Glomerular visceral epithelial cell (primary cell): ENCODE data around the gene SLAMF1.

ENCODE experiments used
- DNase-seq: peaks from one replicate; pipeline ENCODE4 v3.0.0-alpha.2; 2016; ENCODE audit errors: extremely low spot score

Gene SLAMF1

DNA sequence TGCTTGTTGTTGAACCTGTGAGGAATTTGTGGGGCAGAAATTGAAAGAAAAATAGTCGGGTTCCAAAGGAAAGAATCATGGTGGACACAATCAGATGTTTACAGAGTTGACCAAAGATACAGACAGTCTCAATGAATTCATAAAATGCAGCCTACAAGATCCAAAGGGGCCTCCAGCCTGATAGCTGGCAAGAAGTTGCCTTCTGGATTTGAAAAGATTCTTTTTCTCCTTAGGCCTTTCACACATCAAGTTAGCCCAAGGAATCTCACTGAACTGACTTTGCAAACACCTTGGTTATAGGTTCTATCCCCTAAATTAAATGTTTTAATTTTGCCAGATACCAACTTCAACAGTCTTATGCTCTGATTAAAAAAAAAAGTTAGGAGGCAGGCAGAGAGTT is 21.5 kb downstream of the SLAMF1 start:
- DNase-seq, result no peak

DNA sequence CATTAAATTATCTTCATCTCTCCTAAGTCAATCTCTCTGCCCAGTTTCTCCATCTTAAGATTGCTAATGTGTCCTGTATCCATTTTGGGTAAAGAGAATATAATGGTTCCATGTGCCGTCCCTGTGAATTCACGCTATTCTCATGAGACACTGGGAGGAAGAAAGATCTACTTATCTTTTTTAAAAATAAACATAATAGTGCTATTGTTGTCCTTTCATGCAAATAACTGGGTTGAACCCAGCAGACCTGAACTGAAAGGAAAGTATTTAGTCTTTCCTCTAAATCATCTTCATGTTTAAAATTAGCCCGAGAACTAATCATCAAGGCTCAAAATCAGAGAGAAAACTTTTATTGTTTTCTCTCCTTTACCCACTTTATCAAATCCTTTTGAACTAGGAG is 22.4 kb downstream of the SLAMF1 start:
- DNase-seq, result no peak

DNA sequence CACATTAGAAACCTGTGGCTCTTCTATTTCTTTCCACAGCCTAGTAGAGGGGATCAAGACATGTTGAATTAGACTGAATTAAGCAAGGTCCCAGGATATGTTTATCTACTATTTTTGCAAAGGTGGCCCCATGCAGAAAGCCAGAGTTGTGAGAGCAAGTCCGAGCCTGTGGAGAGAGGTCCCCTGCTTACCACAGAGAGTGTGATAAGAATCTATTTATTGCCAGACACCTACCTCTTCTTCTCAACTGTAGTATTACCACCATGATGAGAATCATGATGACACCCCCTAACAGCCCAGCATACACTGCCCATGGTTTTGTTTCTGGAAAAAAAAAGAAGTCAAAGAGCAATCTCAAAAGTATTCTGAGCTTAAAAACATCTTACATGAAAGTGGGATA is 23.0 kb downstream of the SLAMF1 start:
- DNase-seq, result no peak

DNA sequence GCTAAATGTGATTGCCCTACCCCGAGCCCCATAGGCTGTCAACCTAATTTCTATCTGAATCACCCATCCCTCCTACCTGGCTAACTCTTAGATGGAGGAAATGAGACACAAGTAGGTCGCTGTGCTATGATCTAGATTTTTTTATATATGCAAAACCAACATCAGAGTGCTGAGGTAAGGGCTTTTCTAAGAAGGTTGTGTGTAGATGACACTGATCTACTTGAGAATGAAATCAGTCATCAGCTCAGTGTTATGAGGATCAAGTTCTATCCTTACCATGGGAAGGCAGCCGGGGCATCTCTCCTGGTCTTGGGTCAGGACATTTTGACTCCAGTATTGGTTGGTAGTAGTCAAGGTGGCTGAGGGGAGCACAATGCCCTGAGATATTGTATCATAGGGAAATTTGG is 23.6 kb downstream of the SLAMF1 start:
- no peak for DNase-seq

DNA sequence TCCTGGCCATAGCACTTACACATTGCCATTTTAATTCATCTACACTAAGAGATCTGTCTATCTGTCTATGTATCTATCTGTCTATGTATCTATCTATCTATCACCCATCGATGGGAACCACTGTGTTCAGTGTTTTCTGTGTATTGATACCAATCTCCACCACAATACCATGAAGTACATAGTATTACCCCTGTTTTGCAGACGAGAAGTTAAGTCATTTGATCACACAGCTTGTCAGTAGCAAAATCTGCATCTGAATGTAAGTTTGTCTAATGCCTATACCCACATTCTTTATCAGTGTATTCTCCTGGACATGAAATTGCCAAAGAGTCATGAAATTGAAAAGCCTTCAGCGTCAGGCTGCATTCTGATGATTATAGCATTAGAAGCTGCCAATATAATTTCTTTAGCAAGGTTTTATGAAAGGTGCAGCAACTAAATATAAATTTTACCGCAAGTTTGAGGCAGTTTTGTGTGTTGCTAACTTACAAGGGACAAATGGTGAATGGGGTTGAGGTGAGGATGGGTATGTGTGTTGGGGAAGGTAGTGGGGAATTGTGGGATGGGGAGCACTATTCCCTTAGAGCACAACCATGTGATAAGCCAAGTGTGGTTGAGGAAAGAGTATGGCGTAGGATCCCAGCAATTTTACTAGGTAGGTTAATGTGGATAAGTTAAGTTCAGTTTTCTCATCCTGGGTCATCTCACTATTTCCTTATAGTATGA is 24.2 kb downstream of the SLAMF1 start:
- DNase-seq, result no peak

DNA sequence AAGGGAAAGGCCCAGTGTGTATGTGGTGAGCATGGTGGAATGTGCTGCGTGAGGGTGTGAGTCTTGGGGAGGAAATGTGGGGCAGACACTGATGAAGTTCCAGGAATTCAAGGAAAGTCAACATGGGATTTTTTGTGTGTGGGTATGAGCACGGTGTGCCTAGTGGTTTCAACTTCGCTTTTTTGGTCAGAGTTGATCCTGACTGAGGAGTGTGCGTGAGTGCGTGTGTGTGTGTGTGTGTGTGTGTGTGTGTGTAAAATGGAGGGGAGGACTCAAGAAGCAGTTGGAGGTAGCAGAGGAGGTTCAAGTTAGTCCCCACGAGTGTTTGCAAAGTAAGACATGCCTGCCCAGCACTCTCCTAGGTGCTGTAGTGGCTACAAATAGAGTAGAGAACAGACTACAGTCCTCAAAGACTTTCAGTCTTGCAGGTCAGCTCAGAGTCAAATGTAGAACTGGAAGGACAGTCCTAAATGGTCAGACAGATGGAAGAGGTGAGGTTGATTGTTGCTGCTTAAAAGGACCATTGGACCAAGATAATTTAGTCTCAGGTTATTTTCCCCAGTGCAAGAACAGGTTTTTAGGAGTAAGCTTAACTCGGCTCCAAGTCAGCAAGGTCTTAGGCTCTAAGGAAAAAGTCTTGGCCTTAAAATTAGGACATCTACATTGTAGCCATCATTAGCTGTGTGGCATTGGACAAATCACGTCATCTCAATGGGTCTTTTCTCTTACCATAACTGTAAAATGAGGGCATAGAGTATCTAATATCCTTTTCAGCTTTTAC is 25.0 kb downstream of the SLAMF1 start:
- no peak for DNase-seq

DNA sequence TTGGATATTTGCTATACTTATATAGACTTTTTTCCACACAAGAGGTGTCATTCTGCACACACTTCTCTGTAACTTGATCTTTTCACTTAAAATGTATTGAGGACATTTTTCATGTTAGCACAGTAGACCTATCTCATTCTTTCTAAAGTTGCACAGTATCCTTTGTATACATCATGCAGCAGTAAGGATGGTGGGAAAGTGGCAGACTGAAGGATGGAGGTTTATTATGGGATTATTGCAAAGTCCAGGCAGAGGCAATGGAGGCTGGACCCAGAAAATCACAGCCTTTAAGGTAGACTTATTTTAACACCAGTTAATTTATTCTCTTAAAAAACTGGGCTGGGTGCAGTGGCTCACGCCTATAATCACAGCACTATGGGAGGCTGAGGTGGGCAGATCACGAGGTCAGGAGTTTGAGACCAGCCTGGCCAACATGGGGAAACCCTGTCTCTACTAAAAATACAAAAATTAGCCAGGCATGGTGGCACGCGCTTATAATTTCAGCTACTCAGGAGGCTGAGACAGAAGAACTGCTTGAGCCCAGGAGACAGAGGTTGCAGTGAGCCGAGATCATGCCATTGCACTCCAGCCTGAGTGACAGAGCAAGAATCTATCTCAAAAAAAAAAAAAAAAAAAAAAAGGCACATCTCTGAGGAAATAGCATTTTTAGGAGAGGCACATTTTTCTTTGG is 25.8 kb downstream of the SLAMF1 start:
- DNase-seq, result no peak

DNA sequence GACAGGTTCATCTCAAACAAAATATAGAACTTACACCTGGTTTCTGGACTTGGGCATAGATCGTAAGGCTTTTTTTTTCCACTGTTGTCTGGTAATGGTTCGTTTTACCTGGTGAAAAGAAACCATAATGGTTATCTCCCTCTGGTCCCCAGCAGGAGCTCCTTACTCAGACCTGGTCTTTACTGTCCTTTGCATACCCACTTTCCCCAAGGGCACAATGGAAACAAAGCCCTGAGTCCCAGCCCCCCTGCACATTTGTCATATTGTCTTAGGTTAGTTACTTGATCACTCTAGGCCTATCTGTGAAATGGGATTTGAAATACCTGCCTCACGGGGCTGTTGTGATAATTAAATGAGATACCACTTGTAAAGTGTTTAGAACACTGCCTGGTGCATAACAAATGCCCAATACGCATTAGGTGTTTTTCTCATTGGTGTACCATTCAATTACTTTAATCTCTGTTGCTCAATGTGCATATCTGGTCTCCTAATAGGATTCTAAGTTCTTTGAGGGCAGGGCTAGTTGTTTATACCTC is 27.0 kb downstream of the SLAMF1 start:
- DNase-seq, result no peak

DNA sequence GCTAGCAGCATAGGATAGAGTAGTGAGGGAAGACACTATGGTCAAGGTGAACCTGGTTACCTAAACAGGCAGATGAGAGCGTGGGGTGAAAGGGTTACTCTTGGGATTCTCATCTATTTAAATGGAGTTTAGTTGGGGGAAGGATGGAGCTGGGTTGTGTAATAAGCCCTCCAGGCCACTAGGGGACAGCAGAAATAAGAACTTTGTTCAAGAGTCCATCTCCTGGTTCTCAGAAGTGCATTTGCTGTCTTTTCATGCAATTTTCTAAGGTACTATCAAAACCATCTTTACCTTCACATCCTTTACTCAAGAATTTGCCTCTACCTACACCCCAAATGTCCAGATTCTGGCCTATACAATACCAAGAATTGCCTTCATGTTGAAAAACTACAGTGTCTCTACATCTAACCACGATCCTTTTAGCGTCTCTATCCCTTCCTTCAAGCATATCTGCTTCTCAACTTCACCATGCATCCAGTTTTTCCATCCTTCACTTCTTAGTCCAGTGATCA is 28.0 kb downstream of the SLAMF1 start:
- peak; percentile 11 for DNase-seq

DNA sequence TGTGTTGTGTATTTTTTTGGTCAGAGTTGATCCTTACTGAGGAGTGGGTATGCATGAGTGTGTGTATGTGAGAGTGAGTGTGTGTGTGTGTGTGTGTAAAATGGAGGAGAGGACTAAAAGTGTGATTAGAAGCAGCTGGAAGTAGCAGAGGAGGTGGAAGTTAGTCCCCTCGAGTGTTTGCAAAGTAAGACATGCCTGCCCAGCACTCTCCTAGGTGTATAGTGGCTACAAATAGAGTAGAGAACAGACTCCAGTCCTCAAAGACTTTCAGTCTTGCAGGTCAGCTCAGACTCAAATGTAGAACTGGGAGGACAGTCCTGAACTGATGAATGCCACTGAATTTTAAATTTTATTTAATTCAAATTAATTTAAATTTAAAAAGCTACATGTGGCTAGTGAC is 28.5 kb downstream of the SLAMF1 start:
- DNase-seq, result no peak

DNA sequence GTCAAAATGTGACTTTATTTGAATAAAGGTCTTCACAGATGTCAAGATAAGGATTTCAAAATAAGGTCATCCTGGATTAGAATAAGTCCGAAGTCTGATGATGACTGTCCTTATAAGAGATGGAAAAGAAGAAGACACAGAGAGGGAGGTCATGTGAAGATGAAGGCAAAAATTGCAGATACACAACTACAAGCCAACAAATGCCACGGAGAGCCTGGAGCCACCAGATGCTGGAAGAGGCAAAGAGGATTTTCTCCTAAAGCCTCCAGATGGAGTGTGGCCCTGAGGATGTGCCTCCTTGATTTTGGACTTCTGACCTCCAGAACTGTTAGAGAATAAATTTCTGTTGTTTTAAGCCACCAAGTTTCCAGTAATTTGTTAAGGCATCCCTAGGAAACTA is 31.2 kb downstream of the SLAMF1 start:
- DNase-seq, result no peak

DNA sequence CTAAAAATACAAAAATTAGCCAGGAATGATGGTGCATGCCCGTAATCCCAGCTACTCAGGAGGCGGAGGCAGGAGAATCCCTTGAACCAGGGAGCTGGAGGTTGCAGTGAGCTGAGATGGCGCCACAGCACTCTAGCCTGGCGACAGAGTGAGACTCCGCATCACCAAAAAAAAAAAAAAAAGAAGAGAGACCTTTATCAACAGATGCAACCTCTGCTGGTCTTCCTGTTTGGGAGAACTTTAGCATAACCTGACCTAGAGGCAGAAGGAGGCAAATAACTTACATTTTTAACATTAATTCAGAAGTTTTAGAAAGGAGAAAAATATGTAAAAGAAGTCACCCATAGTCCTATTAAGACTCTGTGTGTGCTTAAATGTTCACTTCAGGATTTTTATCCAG is 32.4 kb downstream of the SLAMF1 start:
- no peak for DNase-seq

DNA sequence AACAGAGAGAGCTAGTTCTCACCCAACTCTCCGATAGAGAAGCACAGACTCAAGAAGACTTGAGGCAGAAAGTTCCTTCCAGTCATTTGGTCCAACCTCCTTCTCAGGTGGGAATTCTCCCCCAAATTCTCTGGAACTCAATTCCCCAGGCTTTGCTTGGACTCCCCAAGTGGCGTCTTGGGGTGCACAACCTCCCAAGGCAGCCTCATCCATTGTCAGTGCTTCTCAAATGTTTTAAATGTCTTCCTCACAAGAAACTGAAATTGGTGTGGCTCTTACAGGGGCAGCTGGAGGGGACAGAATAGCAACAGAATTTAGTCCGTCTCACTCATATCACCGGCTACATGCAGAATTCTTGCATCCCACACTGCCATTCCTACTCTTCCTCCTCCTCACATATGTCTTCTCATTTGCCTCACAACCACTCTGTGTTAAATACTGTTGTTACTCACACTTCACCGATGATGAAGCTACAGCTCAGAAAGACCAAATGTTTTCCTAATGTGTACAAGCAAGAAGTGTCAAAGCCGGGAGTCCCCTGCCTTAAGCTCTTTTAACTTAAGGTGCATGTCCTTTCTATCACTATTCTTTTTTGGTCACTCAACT is 34.1 kb downstream of the SLAMF1 start:
- no peak for DNase-seq

DNA sequence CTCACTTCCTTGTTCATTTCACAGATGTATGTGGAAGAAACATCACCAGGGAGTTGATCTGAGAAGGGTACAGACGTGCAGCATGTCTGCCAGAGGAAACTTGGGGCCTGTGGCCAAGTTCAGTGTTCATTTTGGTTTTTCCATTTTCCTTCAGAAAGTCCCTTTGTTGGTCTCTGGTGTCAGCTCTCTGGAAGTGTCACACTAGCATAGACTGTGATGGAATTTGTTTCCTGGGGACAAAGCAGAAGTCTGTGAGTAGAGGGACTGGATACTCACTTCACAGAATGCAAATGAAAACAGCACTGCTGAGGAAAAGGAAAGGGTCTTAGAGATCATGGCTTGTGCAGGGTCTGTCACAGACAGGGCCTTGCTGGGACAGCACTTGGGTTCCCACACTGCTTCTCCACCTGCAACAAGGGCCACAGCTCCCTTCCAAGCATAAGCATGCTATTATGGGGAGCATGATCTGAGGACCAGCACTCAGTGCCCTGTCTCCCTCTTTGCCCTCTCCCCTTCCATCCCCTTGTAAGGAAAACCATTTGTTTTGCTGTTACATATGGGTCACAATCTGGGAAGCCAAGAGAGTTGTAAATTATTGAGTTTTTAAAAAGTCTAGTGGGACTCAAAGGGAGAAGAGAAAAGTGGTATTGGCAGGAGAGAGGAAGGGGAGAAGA is 36.1 kb downstream of the SLAMF1 start:
- no peak for DNase-seq

DNA sequence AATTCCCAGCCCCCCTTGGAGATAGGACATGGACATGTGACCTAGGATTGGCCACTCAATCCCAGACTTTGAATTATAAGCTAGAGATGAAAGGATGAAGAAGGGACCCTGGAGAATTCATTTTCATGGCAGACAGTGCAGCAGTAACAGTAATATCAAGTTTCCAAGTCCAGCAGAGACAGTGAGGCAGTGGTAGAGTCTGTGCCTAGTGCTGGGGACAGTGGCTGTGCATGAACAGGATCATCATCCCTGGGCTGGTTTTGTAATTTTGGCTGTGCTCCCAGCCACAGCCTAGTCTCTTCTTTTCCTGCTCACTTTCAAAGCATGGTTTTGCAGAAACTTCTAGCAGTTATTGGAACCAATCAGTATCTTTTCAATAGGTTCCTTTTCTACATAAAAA is 37.9 kb downstream of the SLAMF1 start:
- no peak for DNase-seq

DNA sequence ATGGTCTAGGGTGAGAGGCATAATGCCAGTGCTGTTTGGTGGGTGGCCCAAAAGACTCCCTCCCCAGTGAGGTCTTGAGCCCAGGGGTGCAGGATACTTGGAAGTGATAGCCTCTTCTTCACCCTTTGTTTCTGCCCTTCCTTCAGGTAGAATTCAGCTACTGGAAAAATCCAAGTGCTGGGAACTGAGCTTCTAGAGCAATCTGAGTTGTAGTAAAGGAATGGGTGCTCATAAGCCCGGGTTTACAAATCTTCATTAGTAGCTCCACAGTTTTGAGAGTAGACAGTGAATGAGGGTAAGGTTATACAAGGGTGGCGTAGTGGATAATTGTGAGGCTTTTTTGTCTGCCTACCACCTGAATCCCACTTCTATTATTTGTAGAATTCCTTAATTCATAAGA is 38.3 kb downstream of the SLAMF1 start:
- DNase-seq, result no peak

DNA sequence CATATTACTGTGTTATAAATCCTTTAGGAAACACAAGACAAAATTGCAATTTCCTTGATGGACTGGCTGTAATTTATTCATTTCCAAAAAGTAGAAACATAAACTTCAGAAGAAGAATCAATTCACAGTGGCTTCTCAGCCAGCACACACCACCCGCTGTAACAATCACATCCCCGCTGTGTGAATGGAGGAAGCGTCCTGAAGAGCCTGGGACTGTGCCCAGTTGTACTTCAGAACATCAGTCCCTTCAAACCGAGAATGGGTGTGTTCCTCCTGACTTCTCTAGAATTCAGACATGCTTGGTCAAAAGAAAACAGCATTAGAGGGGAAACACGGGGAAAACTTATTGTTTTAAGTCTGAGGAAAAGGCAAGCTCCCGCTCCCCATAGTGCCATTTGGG is 38.8 kb downstream of the SLAMF1 start:
- DNase-seq, result no peak

DNA sequence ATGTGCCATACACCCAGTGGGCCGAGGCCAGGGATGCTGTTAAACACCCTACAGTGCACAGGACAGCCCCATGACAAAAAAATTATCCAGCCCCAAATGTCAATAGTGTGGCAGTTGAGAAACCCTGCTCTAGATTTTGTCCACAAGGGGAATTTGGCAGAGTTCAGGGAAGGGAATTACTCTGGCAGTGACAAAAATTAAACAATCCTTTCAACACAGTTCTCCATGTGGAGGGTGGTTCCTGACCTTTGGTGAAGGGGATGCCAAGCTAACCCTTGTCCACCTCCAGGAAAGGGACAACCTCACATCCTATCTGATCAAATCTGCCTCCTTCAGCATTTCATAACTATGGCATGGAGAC is 39.2 kb downstream of the SLAMF1 start:
- DNase-seq, result no peak

DNA sequence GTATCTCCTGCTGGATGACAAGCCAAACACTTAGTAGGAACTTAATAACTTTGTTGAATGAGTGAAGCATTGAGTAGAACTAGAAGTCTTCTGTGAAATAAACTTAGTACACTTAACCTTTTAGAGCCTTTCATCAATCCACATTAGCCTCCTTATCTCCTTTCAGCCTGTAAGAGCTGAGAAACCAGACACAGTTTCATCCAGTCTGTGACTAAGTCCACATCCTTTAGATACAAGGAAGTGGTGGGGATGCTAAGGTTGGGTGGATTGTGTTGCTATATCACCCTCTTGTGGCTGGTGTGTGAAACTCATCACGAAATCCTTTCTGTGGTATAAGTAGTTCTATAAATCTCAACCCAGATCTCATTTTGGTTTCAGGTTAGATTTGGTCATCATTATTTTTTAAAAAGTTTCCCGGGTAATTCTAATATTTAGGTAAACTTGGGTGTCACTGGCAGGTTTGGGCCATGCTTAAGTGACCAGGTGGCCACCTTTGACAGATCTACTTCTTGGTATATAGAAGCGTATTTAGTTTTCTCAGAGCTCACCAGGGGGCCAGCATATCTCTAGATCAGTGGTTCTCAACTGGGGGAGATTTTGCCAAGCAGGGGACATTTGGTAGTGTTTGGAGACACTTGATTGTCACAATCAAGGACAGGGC is 39.7 kb downstream of the SLAMF1 start:
- DNase-seq, result peak; percentile 77

DNA sequence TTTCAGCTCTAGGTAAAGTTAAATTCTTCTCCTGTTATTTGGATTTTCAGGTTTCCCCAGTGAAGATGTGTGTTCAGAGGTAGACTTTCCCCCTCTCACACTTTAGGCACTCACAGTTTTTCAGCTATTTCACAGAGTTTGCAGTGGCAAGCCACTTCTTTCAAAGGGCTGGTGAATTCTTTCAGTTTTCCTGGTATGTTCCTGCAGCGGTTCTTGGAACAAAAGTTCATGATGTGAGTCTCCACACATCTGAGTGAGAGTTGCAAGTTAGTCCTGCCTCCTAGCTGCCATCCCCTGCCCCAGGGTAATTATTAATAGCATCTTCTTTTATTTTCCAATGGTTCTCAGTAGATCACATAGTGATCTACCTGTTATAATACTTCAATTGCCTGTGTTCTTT is 40.2 kb downstream of the SLAMF1 start:
- DNase-seq, result no peak
